Smooth muscle cell (in vitro differentiated cells): Measurements from ENCODE around the gene GALM. TPM values are rescaled to one million over a fixed set of nuclear protein-coding genes. Genes with fewer than 3 reads are reported as not detected.
A peak's percentile ranks its signal among the peaks of the same experiment; 100 is the strongest.

Experiments
- DNase-seq: peaks from one replicate; lab custom pipeline; 2025; ENCODE audit not compliant: unreplicated experiment; lab: John Stamatoyannopoulos, UW
- H2AFZ ChIP-seq: fragments of 200-600 bp; sonication (generic); 2 replicates; pipeline ENCODE4 v1.6.0; 2016; ENCODE audit warnings: antibody characterized with exemption, low read depth, mild to moderate bottlenecking
- H3F3A ChIP-seq: fragments of 200-600 bp; sonication (generic); 2 replicates; pipeline ENCODE4 v1.6.0; 2017; ENCODE audit warnings: antibody characterized with exemption, low read depth
- H3K27ac ChIP-seq: fragments of 200-600 bp; sonication (generic); 2 replicates; pipeline ENCODE4 v1.5.1; 2016; ENCODE audit warnings: low read depth, mild to moderate bottlenecking
- H3K27me3 ChIP-seq: fragments of 200-600 bp; sonication (generic); 2 replicates; pipeline ENCODE4 v1.6.1; 2016; ENCODE audit warnings: low read depth, mild to moderate bottlenecking
- H3K36me3 ChIP-seq: fragments of 200-600 bp; sonication (generic); 2 replicates; pipeline ENCODE4 v1.5.1; 2016; ENCODE audit warnings: low read depth
- H3K4me1 ChIP-seq: fragments of 200-600 bp; sonication (generic); 2 replicates; pipeline ENCODE4 v1.5.1; 2016; ENCODE audit warnings: low read depth
- H3K4me2 ChIP-seq: fragments of 200-600 bp; sonication (generic); 2 replicates; pipeline ENCODE4 v1.6.0; 2016; ENCODE audit warnings: mild to moderate bottlenecking
- H3K4me3 ChIP-seq: fragments of 200-600 bp; sonication (generic); 2 replicates; pipeline ENCODE4 v1.5.1; 2016; ENCODE audit warnings: mild to moderate bottlenecking
- H3K79me2 ChIP-seq: fragments of 200-600 bp; sonication (generic); 2 replicates; pipeline ENCODE4 v1.6.0; 2016; ENCODE audit warnings: low read depth, mild to moderate bottlenecking
- H3K9ac ChIP-seq: fragments of 200-600 bp; sonication (generic); 2 replicates; pipeline ENCODE4 v1.6.0; 2016; ENCODE audit warnings: low read depth
- H3K9me3 ChIP-seq: fragments of 200-600 bp; sonication (generic); replicated peaks from 2 replicates; pipeline ENCODE4 v1.5.1; 2016; ENCODE audit warnings: low read depth
- H4K20me1 ChIP-seq: fragments of 200-600 bp; sonication (generic); 2 replicates; pipeline ENCODE4 v1.6.0; 2016; ENCODE audit warnings: low read depth
- CTCF ChIP-seq: fragments of 200-600 bp; sonication (generic); IDR thresholded peaks from 2 replicates; pipeline ENCODE4 v1.5.1; 2017; ENCODE audit warnings: borderline replicate concordance, mild to moderate bottlenecking, antibody characterized with exemption; ENCODE audit not compliant: insufficient read depth, poor library complexity, severe bottlenecking
- WGBS: methylation state at CpG from one replicate; pipeline ENCODE4 v1.1.7; 2016; ENCODE audit warnings: low lambda C conversion rate; 5-methylcytosine and 5-hydroxymethylcytosine counted together
- polyA plus RNA-seq: library from polyadenylated mRNA; unstranded; fragments of >200 nt; fragmentation: Nextera tagmentation; extraction: Ambion mirVana; gene quantifications from 2 replicates; pipeline ENCODE4 v1.2.1, GENCODE V29; 2016
- total RNA-seq: library from RNA; depleted of rRNA; stranded (reverse); fragments of >200 nt; gene quantifications from 2 replicates; pipeline ENCODE4 v1.2.3, GENCODE V29; 2014

Gene GALM
- total and polyA plus RNA-seq, 2 experiments from 2014 or later = 13.1 to 18.9 TPM

- Histone ChIP-seq H2AFZ (no peak overlapping the region), H3K4me1 (peaks cover 4% of the 10 kb centered on the region), H3K9ac (no peak overlapping the region), H3K27me3 (no peaks in the 10 kb centered on the region), H3F3A (peaks cover 25% of the 10 kb centered on the region), H3K4me3 (no peak overlapping the region), H3K4me2 (peak overlapping the region; percentile 13), H3K27ac (peak overlapping the region; percentile 98), H4K20me1 (no peaks in the 10 kb centered on the region), H3K79me2 (no peaks in the 10 kb centered on the region), H3K9me3 (no peaks in the 10 kb centered on the region), H3K36me3 (no peaks in the 10 kb centered on the region)
- 80% methylated on average over 8 of the region's 8 CpGs for WGBS
- no peak for DNase-seq
- no peak for TF ChIP-seq CTCF
Observed at GRCh38 chr2:38692636-38693318, 26.9 kb downstream of the GALM start.

GRCh38 chr2:38697116-38697840, 31.4 kb downstream of the GALM start:
- H4K20me1 ChIP-seq = no peaks in the 10 kb centered on the region
- peaks cover 5% of the 10 kb centered on the region for H3K4me1 ChIP-seq
- no peak overlapping the region for H3K4me3 ChIP-seq
- peaks cover 11% of the 10 kb centered on the region for H3F3A ChIP-seq
- no peaks in the 10 kb centered on the region for H3K36me3 ChIP-seq
- no peaks in the 10 kb centered on the region for H3K27me3 ChIP-seq
- no peak overlapping the region for H2AFZ ChIP-seq
- H3K4me2 ChIP-seq = no peak overlapping the region
- DNase-seq = no peak
- no peaks in the 10 kb centered on the region for H3K79me2 ChIP-seq
- 89% methylated on average over 8 of the region's 8 CpGs for WGBS
- no peak for TF ChIP-seq CTCF
- no peak overlapping the region for H3K27ac ChIP-seq
- H3K9me3 ChIP-seq = no peaks in the 10 kb centered on the region
- H3K9ac ChIP-seq = no peak overlapping the region

DNA sequence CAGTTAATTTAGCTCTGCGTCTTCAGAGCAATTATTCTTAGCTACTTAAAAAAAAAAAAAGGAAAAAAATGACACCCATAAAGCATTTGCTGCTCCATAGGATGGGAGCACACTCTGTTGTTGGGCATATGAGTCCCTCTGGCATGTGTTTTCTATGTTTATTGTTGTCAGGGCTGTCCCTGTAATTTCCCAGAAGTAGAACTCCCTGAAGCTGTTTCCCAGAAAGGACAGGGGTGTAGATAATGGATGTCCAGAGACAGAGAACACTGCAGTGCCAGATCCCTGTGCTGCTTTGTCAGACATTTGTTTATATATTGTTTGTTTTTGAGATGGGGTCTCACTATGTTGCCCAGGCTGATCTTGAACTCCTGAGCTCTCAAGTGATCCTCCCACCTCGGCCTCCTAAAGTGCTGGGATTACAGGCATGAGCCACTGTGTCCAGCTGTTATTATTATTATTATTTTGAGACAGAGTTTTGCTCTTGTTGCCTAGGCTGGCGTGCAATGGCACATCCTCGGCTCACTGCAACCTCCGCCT, 32.6 kb downstream of the GALM start:
- Histone ChIP-seq H3K4me2 (no peak overlapping the region), H3F3A (peaks cover 12% of the 10 kb centered on the region), H3K4me1 (peaks cover 8% of the 10 kb centered on the region), H3K27me3 (no peaks in the 10 kb centered on the region), H3K9ac (no peak overlapping the region), H3K4me3 (no peak overlapping the region), H3K9me3 (no peaks in the 10 kb centered on the region), H2AFZ (no peak overlapping the region), H3K27ac (no peak overlapping the region), H3K79me2 (no peaks in the 10 kb centered on the region), H3K36me3 (no peaks in the 10 kb centered on the region), H4K20me1 (no peaks in the 10 kb centered on the region)
- no peak for TF ChIP-seq CTCF
- no peak for DNase-seq
- 94% methylated on average over 5 of the region's 5 CpGs for WGBS
